MCF 10A (cell line): ENCODE measurements around the gene AP1G2. TPM values are rescaled to one million over a fixed set of nuclear protein-coding genes. Genes with fewer than 3 reads are reported as not detected.

Experiments
- BruUV-seq: library from RNA; stranded (reverse); fragments of 400-500 nt; replicated peaks from 2 replicates; lab custom pipeline; 2021; lab: Mats Ljungman, UMichigan
- CTCF ChIA-PET: fragments of 300-600 bp; sonication (Branson Sonifier 250); formaldehyde crosslinking; extraction: SDS; loops from one replicate; lab custom pipeline; 2021; ENCODE audit warnings: antibody characterized with exemption, inconsistent platforms; lab: Yijun Ruan, JAX
- POLR2A ChIA-PET: fragments of 300-600, 350-650 bp; sonication (Branson Sonifier 250); formaldehyde crosslinking; extraction: SDS; loops from one replicate; lab custom pipeline; 2020; ENCODE audit warnings: antibody characterized with exemption, inconsistent platforms; lab: Yijun Ruan, JAX
- DNase-seq: peaks from one replicate; pipeline ENCODE4 v3.0.0-alpha.2; 2018; ENCODE audit not compliant: unreplicated experiment
- H3K27ac Mint-ChIP-seq: one replicate; pipeline ENCODE4 v1.8.0; 2022; ENCODE audit warnings: mild to moderate bottlenecking, low read depth, mixed read lengths; ENCODE audit not compliant: unreplicated experiment
- H3K27me3 Mint-ChIP-seq: one replicate; pipeline ENCODE4 v1.8.0; 2022; ENCODE audit warnings: mixed read lengths; ENCODE audit not compliant: insufficient read depth, unreplicated experiment
- H3K36me3 Mint-ChIP-seq: one replicate; pipeline ENCODE4 v1.8.0; 2022; ENCODE audit warnings: mild to moderate bottlenecking, moderate library complexity, mixed read lengths; ENCODE audit not compliant: insufficient read depth, unreplicated experiment
- H3K4me1 Mint-ChIP-seq: one replicate; pipeline ENCODE4 v1.8.0; 2022; ENCODE audit warnings: mixed read lengths; ENCODE audit not compliant: insufficient read depth, unreplicated experiment
- H3K4me3 Mint-ChIP-seq: one replicate; pipeline ENCODE4 v1.8.0; 2022; ENCODE audit warnings: mild to moderate bottlenecking, moderate library complexity, mixed read lengths; ENCODE audit not compliant: unreplicated experiment
- H3K9me3 Mint-ChIP-seq: one replicate; pipeline ENCODE4 v1.8.0; 2022; ENCODE audit warnings: mixed read lengths; ENCODE audit not compliant: unreplicated experiment
- CTCF ChIP-seq: fragments of 200-600 bp; IDR thresholded peaks from one replicate; pipeline ENCODE4 v1.8.0; 2022; ENCODE audit warnings: antibody characterized with exemption, mild to moderate bottlenecking; ENCODE audit not compliant: unreplicated experiment
- intact Hi-C: fragments of 100-400 bp; cut with micrococcal nuclease; formaldehyde crosslinking; loops from 2 replicates; pipeline ENCODE4 v1.14.1; 2022
- total RNA-seq: library from RNA; stranded (reverse); gene quantifications from 2 replicates; pipeline ENCODE4 v1.2.3, GENCODE V29; 2022

The AP1G2 gene
- total RNA-seq, 1 experiment from 2014 or later: 89.2 TPM

- H3K9me3 Mint-ChIP-seq: no peaks in the 10 kb centered on the region
- peak overlapping the region; percentile 21 for H3K4me3 Mint-ChIP-seq
- H3K4me1 Mint-ChIP-seq: peaks cover 23% of the 10 kb centered on the region
- no peak for DNase-seq
- H3K36me3 Mint-ChIP-seq: peaks cover 44% of the 10 kb centered on the region
- intact Hi-C loops: loop anchor here (5.0 kb wide), 1 partner anchor 527 kb away; the partner anchor contains the start of gene PCK2
- BruUV-seq: no TSS peak
- TF ChIP-seq CTCF: no peak
- H3K27ac Mint-ChIP-seq: no peak overlapping the region
- no peaks in the 10 kb centered on the region for H3K27me3 Mint-ChIP-seq
- CTCF ChIA-PET: interaction anchor here (0.6 to 7.6 kb wide), 4 partner anchors 6 to 145 kb away, joined by 3 to 57 read pairs (median 3); no protein-coding TSS in a partner anchor
- POLR2A ChIA-PET: interaction anchor here (0.6 kb wide), 1 partner anchor 96 kb away, joined by 4 read pairs; the partner anchor contains the start of gene NGDN
Observed at GRCh38 chr14:23565626-23566025, 2.0 kb downstream of the AP1G2 start.

- H3K36me3 Mint-ChIP-seq: peaks cover 52% of the 10 kb centered on the region
- no peaks in the 10 kb centered on the region for H3K9me3 Mint-ChIP-seq
- ChIA-PET POLR2A (no interaction called here), CTCF (interaction anchor here (0.6 to 10.7 kb wide), 2 partner anchors 84 to 1124 kb away, joined by 3 to 247 read pairs; no protein-coding TSS in a partner anchor)
- DNase-seq: no peak
- no peaks in the 10 kb centered on the region for H3K27me3 Mint-ChIP-seq
- no peak overlapping the region for H3K4me3 Mint-ChIP-seq
- no peak for TF ChIP-seq CTCF
- intact Hi-C loops: loop anchor here (5.0 kb wide), 1 partner anchor 527 kb away; the partner anchor contains the start of gene PCK2
- H3K27ac Mint-ChIP-seq: no peak overlapping the region
- H3K4me1 Mint-ChIP-seq: peaks cover 23% of the 10 kb centered on the region
- BruUV-seq: no TSS peak
Observed at GRCh38 chr14:23564876-23565275, 2.7 kb downstream of the AP1G2 start.

- H3K27me3 Mint-ChIP-seq: no peaks in the 10 kb centered on the region
- intact Hi-C loops: no loop called here
Observed at GRCh38 chr14:23564181-23564812, 3.3 kb downstream of the AP1G2 start.

More at GRCh38 chr14:23564181-23564812, 3.3 kb downstream of the AP1G2 start:
- no TSS peak for BruUV-seq
- POLR2A ChIA-PET: interaction anchor here (1.1 kb wide), 1 partner anchor 299 kb away, joined by 4 read pairs; no protein-coding TSS in a partner anchor
- peaks cover 20% of the 10 kb centered on the region for H3K4me1 Mint-ChIP-seq
- no peaks in the 10 kb centered on the region for H3K9me3 Mint-ChIP-seq
- H3K4me3 Mint-ChIP-seq: no peak overlapping the region
- H3K27ac Mint-ChIP-seq: no peak overlapping the region
- H3K36me3 Mint-ChIP-seq: peaks cover 57% of the 10 kb centered on the region
- no peak for DNase-seq
- no peak for TF ChIP-seq CTCF
- CTCF ChIA-PET: interaction anchor here (0.5 to 10.7 kb wide), 7 partner anchors 83 to 1124 kb away, joined by 3 to 247 read pairs (median 5); partner anchors contain the start of genes NGDN and PPP1R3E
